CD4-positive, alpha-beta T cell treated with Interleukin-4 for 1 hour (primary cell): ENCODE measurements around the gene TIAM1.

Experiments
- DNase-seq, 2 donors: peaks; one replicate each; pipeline ENCODE4 v3.0.0-alpha.2; 2020 to 2022

The TIAM1 gene

DNA sequence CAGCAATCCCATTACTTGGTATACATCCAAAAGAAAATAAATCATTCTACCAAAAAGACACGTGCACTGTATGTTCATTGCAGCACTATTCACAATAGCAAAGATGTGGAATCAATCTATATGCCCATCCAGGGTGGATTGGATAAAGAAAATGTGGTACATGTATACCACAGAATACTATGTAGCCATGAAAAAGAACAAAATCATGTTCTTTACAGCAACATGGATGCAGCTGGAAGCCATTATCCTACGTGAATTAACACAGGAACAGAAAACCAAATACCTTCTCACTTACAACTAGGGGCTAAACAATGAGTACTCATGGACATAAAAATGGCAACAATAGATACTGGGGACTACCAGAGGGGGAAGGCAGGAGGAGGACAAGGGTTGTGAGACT is 147.3 kb downstream of the TIAM1 start:
- no peak for DNase-seq

DNA sequence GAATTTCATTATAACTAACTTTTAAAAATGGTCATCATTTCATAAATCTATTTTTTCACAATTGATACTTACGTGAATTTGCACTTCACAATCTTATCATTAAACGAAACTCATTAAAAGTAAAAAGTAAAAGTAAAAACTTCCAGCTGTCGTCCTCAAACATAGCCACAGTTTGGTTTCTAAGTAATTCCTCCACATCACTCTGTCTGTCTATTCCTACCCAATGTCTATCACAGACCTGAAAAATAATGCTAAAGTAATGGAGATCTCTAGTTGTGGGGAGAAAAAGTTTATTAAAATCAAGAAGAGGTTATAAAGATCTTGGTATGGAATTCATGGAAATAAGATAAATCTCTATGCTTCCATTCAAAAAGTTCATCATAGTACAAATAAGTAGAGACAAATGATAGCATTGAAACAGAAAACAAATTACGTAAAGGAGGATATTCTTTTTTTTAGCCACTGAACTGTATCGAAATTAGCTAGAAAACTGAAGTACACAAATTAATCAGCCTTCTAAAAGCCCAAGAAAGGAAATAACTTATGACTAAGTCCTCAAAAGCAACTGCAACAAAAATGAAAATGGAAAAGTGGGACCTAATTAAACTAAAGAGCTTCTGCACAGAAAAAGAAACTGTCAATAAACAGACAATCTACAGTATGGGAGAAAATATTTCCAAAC is 148.6 kb downstream of the TIAM1 start:
- no peak for DNase-seq

DNA sequence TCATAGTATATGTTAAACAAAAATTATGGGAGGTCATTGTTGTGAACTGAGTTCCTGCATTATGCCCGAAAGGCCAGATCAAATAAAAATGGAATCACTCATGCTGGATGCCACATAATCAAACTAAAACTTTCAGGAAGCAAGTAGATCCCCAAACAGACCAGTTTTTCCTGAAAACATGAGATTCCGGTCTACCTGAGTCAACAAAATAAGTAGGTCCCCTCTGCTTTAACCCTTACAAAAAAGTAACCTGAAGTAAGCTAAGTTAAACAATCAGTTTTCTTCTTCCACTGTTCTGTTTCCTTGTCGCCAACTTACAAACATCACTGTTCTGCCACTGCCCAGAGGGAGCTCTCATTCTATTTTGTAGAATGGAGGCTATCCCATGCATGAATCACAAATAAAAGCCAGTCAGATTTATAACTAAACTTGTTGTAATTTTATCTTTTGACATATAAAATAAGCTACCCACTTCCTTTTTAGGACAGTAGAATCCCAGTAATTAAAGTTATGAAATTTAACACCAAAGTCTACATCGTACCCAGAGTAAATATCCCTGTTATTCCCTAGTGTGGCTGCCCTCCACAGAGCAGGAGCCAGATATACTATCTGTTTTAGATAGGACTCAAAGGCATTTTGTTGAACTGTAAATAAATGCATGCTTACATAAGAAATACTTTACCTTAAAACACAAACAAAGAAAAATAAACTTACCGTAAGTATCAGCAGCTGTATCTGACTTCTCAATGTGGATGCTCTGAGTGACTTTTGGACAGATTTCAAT is 149.4 kb downstream of the TIAM1 start:
- DNase-seq = no peak

- no peak for DNase-seq
Measured at GRCh38 chr21:31193761-31194160, 150.3 kb downstream of the TIAM1 start.

DNA sequence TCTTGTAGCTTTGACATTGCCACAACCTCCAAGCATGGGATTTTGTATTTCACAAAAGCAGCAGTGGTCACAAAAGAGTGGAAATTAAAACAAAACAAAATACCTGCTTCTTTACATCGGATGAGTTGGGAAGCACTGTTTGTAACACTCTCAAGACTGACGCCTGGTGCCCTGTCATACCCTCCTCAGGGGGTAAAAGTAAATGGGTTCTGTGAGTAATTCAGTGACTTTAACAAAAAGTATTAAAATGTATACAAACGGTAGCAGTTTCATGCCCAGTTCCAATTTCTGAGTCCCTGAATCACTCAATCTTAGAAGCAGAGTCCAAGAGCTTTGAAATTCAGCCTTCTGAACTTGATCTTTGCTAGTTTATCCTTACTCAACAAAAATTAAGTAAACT is 152.5 kb downstream of the TIAM1 start:
- DNase-seq = no peak

DNA sequence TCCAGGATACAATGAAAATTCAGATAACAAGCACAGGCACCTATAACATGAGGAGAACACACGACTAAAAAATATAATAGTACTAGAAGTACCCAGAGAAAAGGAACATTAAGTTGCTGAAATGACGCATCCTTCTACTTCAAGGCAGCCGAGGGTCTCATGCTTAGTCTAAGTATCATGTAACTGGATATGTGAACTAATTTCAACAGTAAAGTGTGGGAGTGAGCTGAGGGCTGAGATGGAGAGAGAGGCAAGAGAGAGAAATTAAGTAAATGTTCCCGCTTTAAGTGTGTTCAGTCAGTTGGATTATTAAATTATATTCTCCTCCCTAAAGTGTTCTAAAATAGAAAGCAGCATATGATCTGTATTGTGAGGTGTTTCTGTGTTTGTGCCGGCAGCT is 153.5 kb downstream of the TIAM1 start:
- DNase-seq = no peak

DNA sequence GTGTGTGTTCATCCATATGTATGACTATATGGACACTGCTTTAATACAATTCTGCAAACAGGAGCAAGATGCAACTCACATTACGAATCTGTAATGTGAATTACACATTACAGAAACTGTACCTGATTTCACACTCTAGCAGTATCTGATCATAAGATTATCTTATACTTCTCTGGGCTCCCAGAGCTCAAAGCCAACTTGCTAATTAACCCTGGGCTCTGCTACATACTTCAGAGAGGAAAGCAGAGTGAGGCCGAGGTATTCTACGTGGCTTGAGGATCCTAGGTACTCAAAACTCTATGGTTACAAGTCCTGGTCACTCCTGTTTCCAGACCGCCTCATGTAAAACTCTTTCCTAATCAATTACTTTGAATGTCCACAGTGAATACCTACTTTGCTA is 156.6 kb downstream of the TIAM1 start:
- DNase-seq = no peak

DNA sequence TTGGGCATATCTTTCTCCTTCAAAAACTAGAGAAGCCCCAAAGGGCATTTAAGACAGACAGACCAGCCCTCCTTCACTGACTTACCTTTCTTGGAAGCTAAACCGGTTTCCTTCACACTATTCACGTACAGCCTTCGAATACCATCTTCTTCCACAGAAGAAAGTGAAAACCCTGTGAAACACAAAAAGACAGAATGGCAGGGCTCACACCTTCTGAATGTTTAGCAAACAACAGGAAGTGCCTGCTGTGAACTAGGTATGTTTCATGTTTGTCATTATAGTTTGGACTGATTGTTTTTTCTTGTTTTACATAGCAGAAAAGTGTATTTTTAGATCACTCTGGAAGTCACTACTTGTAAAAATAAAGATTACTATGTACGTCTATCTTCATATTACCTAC is 157.1 kb downstream of the TIAM1 start:
- peak in 1 of 2 donors; percentile 64 for DNase-seq

DNA sequence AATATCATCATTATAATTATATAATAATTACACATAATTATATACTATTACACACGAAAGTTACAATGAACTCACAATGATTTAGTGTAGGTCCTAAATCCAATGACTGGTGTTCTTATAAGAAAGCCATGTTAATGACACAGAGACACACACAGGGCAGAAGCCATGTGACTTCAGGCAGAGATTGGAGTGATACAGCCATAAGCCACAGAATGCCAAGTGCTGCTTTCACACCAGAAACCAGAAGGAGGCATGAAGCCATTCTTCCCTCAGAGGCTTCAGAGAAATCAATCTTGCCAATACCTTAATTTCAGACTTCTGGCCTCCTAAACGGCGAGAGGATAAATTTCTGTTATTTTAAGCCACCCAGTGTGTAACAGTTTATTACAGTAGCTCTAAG is 158.4 kb downstream of the TIAM1 start:
- DNase-seq = peak in 1 of 2 donors; percentile 26

DNA sequence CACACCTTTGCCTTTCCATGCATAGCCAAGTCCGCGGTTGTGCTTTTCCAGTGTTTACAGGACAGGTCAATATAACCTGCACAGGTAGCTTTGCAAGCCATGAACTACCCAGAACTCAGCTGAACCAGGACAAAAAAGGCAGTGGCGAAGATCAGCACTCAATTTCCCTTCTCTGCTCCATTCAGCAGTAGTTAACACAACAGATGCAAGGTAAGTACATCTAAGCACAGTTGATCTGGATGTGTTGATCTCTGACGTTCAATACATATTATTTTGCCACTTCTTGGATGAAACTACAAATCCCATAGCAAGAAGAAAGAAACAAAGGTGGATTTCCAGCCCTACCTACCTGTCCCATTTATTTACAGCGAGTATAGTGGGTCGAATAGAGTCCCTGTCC is 159.2 kb downstream of the TIAM1 start:
- DNase-seq = no peak

DNA sequence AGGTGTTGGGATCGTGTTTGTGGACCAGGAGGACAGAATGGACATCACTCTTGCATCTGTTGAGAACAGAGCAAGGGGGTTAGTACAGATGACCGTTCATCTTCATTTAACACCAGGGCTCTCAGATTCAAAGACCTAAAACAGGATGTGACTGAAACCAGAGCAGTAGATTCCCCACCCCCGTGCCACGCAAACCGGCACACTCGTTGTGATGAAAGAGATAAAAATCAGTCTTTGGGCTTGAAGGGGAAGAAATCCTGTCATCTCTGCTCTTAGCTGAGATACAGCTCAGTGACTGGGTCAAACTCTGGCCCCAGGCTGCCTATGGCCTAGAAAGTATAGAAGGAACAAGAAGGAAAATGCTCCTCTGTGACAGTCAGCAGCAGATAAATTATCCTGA is 159.6 kb downstream of the TIAM1 start:
- peak; percentile 58 to 73 for DNase-seq

- peak; percentile 48 to 65 for DNase-seq
Measured at GRCh38 chr21:31182231-31183140, 161.6 kb downstream of the TIAM1 start.

DNA sequence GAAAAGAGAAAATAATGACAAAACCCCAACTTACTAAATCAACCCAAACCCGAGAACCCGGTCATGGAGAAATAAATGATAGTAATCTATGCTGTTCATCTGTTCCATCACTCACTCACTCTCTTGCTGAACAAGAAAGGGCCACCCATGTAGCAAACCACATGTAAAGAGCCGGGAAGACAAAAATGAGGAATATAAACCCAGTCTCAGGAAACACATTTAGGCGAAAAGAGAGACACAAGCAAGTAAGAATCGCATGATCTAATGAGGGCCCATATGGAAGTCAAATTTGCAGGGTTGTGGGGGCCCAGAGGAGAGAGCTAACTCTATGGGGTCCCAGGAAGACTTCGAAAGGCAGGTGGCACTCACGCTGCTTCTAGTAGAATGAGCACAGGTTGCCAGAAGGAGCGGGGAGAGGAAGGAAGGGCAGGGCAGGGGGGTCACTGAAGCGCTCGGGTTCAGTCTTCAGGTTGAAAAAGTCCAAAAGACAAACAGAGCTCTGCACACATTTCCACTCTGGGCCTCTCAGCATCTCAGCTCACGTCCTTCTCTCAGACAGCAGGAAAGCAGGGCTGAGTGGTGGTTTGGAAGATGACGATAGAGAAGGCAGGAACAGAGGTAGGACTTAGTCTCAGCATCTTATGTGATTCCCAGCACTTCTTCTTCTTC is 162.8 kb downstream of the TIAM1 start:
- DNase-seq = peak; percentile 21 to 46

- peak in 1 of 2 donors; percentile 66 for DNase-seq
Measured at GRCh38 chr21:31180256-31181081, 163.6 kb downstream of the TIAM1 start.

DNA sequence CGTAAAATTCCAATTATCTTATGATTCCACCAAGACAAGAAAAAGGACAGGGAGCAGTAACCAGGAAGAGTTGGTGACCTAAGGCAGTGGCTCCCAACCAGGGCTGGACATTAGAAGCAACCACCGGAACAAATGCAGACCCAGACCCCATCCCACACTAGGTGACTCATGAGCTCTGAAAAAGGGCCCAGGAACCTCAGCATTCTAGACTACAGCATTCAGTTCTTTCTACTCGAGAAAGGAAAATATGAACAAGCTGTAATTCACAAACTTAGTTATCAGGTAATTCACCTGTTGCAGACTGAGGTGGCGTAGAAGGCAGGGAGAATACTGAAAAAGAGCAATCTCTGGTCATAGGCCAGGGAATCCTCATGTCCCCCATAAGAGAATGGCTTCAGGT is 167.3 kb downstream of the TIAM1 start:
- DNase-seq = no peak

DNA sequence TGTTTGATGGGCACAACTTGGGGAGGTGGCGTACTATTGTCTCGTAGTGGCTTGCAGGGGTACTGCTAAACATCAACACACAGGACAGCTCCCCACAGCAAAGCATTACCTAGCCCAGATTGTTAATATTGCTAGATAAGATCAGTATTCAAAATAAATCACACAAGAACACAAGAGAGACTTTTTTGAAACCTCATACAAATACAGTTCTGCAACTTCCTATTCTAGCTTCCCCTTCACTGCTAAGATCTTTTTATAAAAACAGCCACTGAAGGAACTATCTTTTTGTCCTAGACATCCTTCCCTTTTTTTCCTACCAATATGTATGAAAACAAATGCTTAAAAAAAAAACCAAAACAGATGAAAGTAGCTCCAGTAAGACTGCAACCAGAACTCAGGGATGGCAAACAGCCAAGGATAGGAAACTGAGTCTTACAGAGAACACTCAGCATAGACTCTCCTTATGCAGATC is 167.9 kb downstream of the TIAM1 start:
- DNase-seq = peak in 1 of 2 donors; percentile 46

GRCh38 chr21:31173881-31174555 is 170.0 kb downstream of the TIAM1 start:
- peak in 1 of 2 donors; percentile 30 for DNase-seq

DNA sequence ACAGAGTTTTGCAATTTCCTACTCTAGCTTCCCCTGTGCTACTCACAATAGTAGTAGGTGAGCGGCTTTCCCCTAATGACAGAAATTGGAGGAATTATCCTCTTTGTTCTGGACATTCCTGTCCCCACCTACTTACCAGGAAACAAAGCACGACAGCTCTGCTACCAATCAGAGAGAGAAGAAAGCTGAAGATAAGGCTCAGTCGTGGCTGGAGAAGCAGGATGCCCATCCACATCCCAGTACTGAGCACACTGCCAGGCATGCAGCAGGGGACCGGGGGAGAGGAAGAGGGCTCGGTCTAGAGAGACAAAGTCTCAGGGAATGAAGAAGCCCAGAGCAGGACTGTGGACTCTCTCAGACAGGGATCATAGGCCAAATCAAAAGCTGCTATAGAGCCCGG is 171.7 kb downstream of the TIAM1 start:
- DNase-seq = no peak

- no peak for DNase-seq
Measured at GRCh38 chr21:31164713-31165694, 179.1 kb downstream of the TIAM1 start.

- no peak for DNase-seq
Measured at GRCh38 chr21:31162827-31163226, 181.2 kb downstream of the TIAM1 start.
